GM12878 (cell line): ENCODE measurements around the gene C3orf70. TPM values are rescaled to one million over a fixed set of nuclear protein-coding genes. Genes with fewer than 3 reads are reported as not detected.

Experiments used
- ATAC-seq: fragments of 200-7000 bp; cut with Tn5 transposase; 3 replicates; pipeline ENCODE4 v1.9.1; 2020; ENCODE audit warnings: mild to moderate bottlenecking, moderate library complexity
- BruUV-seq: library from RNA; stranded (reverse); fragments of 400-500 nt; replicated peaks from 2 replicates; lab custom pipeline; 2021; lab: Mats Ljungman, UMichigan
- CTCF ChIA-PET: fragments of 300-600 bp; sonication (Branson Sonifier 250); formaldehyde crosslinking; extraction: SDS; loops from one replicate; lab custom pipeline; 2021; ENCODE audit warnings: inconsistent platforms; lab: Yijun Ruan, JAX
- POLR2A ChIA-PET: fragments of 350-600 bp; formaldehyde crosslinking; extraction: SDS; loops from one replicate; lab custom pipeline; 2021; ENCODE audit warnings: inconsistent platforms; lab: Charles Lee
- RAD21 ChIA-PET: fragments of 300-600 bp; sonication (Branson Sonifier 250); formaldehyde crosslinking; loops from one replicate; lab custom pipeline; 2023; ENCODE audit warnings: antibody characterized with exemption; ENCODE audit not compliant: unreplicated experiment; lab: Charles Lee
- SMC1A ChIA-PET: fragments of 300-600 bp; sonication (Branson Sonifier 250); formaldehyde crosslinking; loops from one replicate; lab custom pipeline; 2023; ENCODE audit not compliant: unreplicated experiment, uncharacterized antibody; lab: Charles Lee
- DNase-seq: peaks from one replicate; pipeline ENCODE4 v3.0.0-alpha.2; 2011; ENCODE audit warnings: low read depth, low spot score
- FAIRE-seq: peaks from 3 replicates; lab custom pipeline; 2011; peaks lifted over from hg19 to GRCh38; lab: Jason Lieb, UNC
- H2AFZ ChIP-seq: 2 replicates; pipeline ENCODE4 v1.6.0; 2011; ENCODE audit warnings: low read depth, low read length, control low read depth; ENCODE audit not compliant: control insufficient read depth
- H3K27ac ChIP-seq: 2 replicates; pipeline ENCODE4 v1.5.1; 2011; ENCODE audit warnings: control low read depth; ENCODE audit not compliant: control insufficient read depth, insufficient read depth
- H3K27me3 ChIP-seq, 2 experiments: replicated peaks in 1 of 2; 2 replicates each; pipeline versions ENCODE4 v1.6.0 to v1.6.1; 2011; ENCODE audit warnings: low read length in 1 of 2; ENCODE audit not compliant: control insufficient read depth in 2 of 2, insufficient read depth in 2 of 2
- H3K36me3 ChIP-seq, 2 experiments: 2 replicates each; pipeline ENCODE4 v1.5.1; 2011; ENCODE audit warnings: low read length in 1 of 2; ENCODE audit not compliant: control insufficient read depth in 2 of 2, insufficient read depth in 2 of 2
- H3K4me1 ChIP-seq: 2 replicates; pipeline ENCODE4 v1.6.1; 2011; ENCODE audit warnings: mild to moderate bottlenecking, low read length, moderate library complexity, mixed read lengths; ENCODE audit not compliant: control insufficient read depth, insufficient read depth
- H3K4me2 ChIP-seq: 2 replicates; pipeline ENCODE4 v1.6.0; 2011; ENCODE audit warnings: control low read depth; ENCODE audit not compliant: control insufficient read depth, insufficient read depth
- H3K4me3 ChIP-seq: fragments of 200-600 bp; sonication (generic); 2 replicates; pipeline ENCODE4 v1.5.1; 2016
- H3K79me2 ChIP-seq: 2 replicates; pipeline ENCODE4 v1.6.0; 2011; ENCODE audit warnings: low read length; ENCODE audit not compliant: control insufficient read depth, insufficient read depth
- H3K9ac ChIP-seq: 2 replicates; pipeline ENCODE4 v1.8.0; 2011; ENCODE audit warnings: low read length, control low read depth, mixed read lengths; ENCODE audit not compliant: control insufficient read depth, insufficient read depth
- H3K9me3 ChIP-seq: replicated peaks from 3 replicates; pipeline ENCODE4 v1.5.1; 2011; ENCODE audit warnings: mild to moderate bottlenecking, low read length; ENCODE audit not compliant: control insufficient read depth, insufficient read depth
- H4K20me1 ChIP-seq: 2 replicates; pipeline ENCODE4 v1.6.0; 2011; ENCODE audit not compliant: control insufficient read depth, insufficient read depth
- ASH2L ChIP-seq: fragments of 300-600, 200-600 bp; sonication (generic); IDR thresholded peaks from 2 replicates; pipeline ENCODE4 v1.6.1; 2017; ENCODE audit warnings: low read depth, mild to moderate bottlenecking, borderline replicate concordance
- ATF7 ChIP-seq: fragments of 450-650 bp; IDR thresholded peaks from 2 replicates; pipeline ENCODE4 v1.6.1; 2016; ENCODE audit warnings: low read depth, mild to moderate bottlenecking
- CBFB ChIP-seq: IDR thresholded peaks from 2 replicates; pipeline ENCODE4 v1.6.1; 2016; ENCODE audit warnings: antibody characterized with exemption, low read depth
- CBX5 ChIP-seq: sonication (generic); IDR thresholded peaks from 2 replicates; pipeline ENCODE4 v1.6.1; 2016; ENCODE audit warnings: low read depth, moderate library complexity, mild to moderate bottlenecking, inconsistent platforms
- CHD4 ChIP-seq: fragments of 200-600 bp; sonication (generic); IDR thresholded peaks from 2 replicates; pipeline ENCODE4 v1.6.1; 2016; ENCODE audit warnings: mild to moderate bottlenecking
- CREB1 ChIP-seq: IDR thresholded peaks from 2 replicates; pipeline ENCODE4 v1.6.1; 2012; ENCODE audit warnings: low read depth, mild to moderate bottlenecking, inconsistent platforms
- CREM ChIP-seq: IDR thresholded peaks from 2 replicates; pipeline ENCODE4 v1.6.1; 2014; ENCODE audit warnings: antibody characterized with exemption, low read depth
- GATAD2B ChIP-seq: fragments of 450-650 bp; conservative IDR thresholded peaks from 2 replicates; pipeline ENCODE4 v1.6.1; 2017; ENCODE audit warnings: low read depth, mild to moderate bottlenecking, moderate library complexity
- HDAC2 ChIP-seq: fragments of 200-600 bp; sonication (generic); IDR thresholded peaks from 2 replicates; pipeline ENCODE4 v1.6.1; 2017
- MYC ChIP-seq: IDR thresholded peaks from 2 replicates; pipeline ENCODE4 v1.6.1; 2011; ENCODE audit warnings: mild to moderate bottlenecking, low read length, moderate library complexity, inconsistent platforms; ENCODE audit not compliant: insufficient read depth, insufficient replicate concordance, insufficient read length, severe bottlenecking
- NFYA ChIP-seq: IDR thresholded peaks from 2 replicates; pipeline ENCODE4 v1.6.1; 2011; ENCODE audit warnings: low read depth, mild to moderate bottlenecking, low read length, improper control_type of control experiment, borderline replicate concordance
- PAX8 ChIP-seq: fragments of 450-650 bp; IDR thresholded peaks from 2 replicates; pipeline ENCODE4 v1.6.1; 2017; ENCODE audit warnings: mild to moderate bottlenecking, moderate library complexity
- SIN3A ChIP-seq: IDR thresholded peaks from 2 replicates; pipeline ENCODE4 v1.6.1; 2012; ENCODE audit warnings: low read depth, low read length, improper control_type of control experiment
- SP1 ChIP-seq: IDR thresholded peaks from one replicate; pipeline ENCODE4 v1.6.1; 2011; ENCODE audit warnings: low read depth, low read length
- WRNIP1 ChIP-seq: IDR thresholded peaks from 2 replicates; pipeline ENCODE4 v1.6.1; 2011; ENCODE audit warnings: low read depth, low read length, improper control_type of control experiment, borderline replicate concordance
- YBX1 ChIP-seq: fragments of 450-650 bp; IDR thresholded peaks from 2 replicates; pipeline ENCODE4 v1.6.1; 2016; ENCODE audit warnings: antibody characterized with exemption
- WGBS: methylation state at CpG from one replicate; pipeline ENCODE4 v1.1.6; 2016; ENCODE audit warnings: low lambda C conversion rate; ENCODE audit not compliant: insufficient replicate concordance, insufficient coverage; ENCODE audit errors: missing lambda C conversion rate; 5-methylcytosine and 5-hydroxymethylcytosine counted together
- in situ Hi-C: fragments of 300-500 bp; cut with MboI; formaldehyde crosslinking; loops from 9 replicates; pipeline ENCODE4 v1.14.3; 2018; ENCODE audit warnings: mixed read lengths
- intact Hi-C: fragments of 100-400 bp; cut with micrococcal nuclease; formaldehyde crosslinking; loops from one replicate; pipeline ENCODE4 v1.14.2; 2022; ENCODE audit not compliant: unreplicated experiment
- polyA plus RNA-seq, 11 experiments: library from polyadenylated mRNA; depleted of rRNA in 4 of 11; unstranded in 6 of 11; stranded (reverse) in 5 of 11; fragments of >200 nt; fragmentation: Nextera tagmentation in 4 of 11; fragmentation: Illumina TruSeq in 1 of 11; extraction: Ambion mirVana in 4 of 11; extraction: Trizol in 1 of 11; gene quantifications; 1 replicate in 1 of 11; 2 replicates in 10 of 11; pipeline versions ENCODE4 v1.2.1 to v1.2.3, GENCODE V29; 2011 to 2016; ENCODE audit warnings: inconsistent platforms in 2 of 11, missing spikeins in 2 of 11, low read depth in 1 of 11
- total RNA-seq, 4 experiments: library from RNA; depleted of rRNA in 3 of 4; stranded (reverse); fragments of >200 nt in 3 of 4; fragmentation: Illumina TruSeq in 1 of 4; extraction: Trizol in 1 of 4; gene quantifications; 2 replicates each; pipeline versions ENCODE4 v1.2.1 to v1.2.3, GENCODE V29; 2013 to 2021
- TF ChIP-seq, protein P1 (sequence below): IDR thresholded peaks from 2 replicates; pipeline ENCODE4 v1.6.1; 2012; ENCODE audit warnings: low read depth, low read length, improper control_type of control experiment
- TF ChIP-seq, protein P2 (sequence below), 3 experiments: IDR thresholded peaks in 2 of 3; conservative IDR thresholded peaks in 1 of 3; 2 replicates each; pipeline ENCODE4 v1.5.1; 2011; ENCODE audit warnings: low read depth in 3 of 3, low read length in 3 of 3, mild to moderate bottlenecking in 3 of 3, control low read depth in 2 of 3, moderate library complexity in 2 of 3, inconsistent platforms in 1 of 3, mixed read lengths in 1 of 3; ENCODE audit not compliant: control insufficient read depth in 2 of 3, insufficient read depth in 1 of 3; ENCODE audit errors: extremely low read depth in 1 of 3

C3orf70 gene
- total and polyA plus RNA-seq, 10 of the 15 experiments (the other 5 are each of a cell fraction or from before 2014, with no cell fraction given) = 0.03 to 0.04 TPM; not detected in 8

DNA sequence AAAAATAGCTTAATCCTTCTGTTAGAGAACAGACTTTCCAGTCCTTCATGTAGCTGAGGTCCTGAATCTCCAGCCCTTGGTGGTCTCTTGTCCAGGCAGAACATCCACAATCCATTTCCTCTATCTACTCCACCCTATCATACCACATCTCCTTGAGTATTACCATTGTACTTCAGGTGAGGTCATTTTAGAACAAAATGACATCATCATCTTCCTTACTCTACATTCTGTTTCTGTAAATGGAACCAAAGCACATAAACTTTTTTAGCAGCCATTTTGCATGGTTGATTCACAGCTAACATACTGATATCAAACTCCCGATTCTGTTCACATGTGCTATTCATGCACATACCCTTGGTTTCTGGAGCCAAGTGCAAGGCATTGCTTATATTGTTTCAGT, 112.4 kb downstream of the C3orf70 start:
- Histone ChIP-seq H3K4me2 (no peak overlapping the region), H3K36me3 (no peaks in the 10 kb centered on the region), H3K27me3 (no peaks in the 10 kb centered on the region), H3K9me3 (no peaks in the 10 kb centered on the region; the same call in 2 of the 3 replicates), H3K9ac (no peak overlapping the region), H3K4me1 (no peaks in the 10 kb centered on the region), H3K27ac (no peak overlapping the region), H2AFZ (no peak overlapping the region), H4K20me1 (no peaks in the 10 kb centered on the region), H3K4me3 (no peak overlapping the region), H3K79me2 (no peaks in the 10 kb centered on the region)
- in situ Hi-C loops (no loop called here), intact Hi-C loops (no loop called here)
- RAD21 ChIA-PET = no interaction called here
- ATAC-seq (no peak), FAIRE-seq (no peak), DNase-seq (no peak)
- CTCF ChIA-PET = no interaction called here
- no TSS peak for BruUV-seq
- POLR2A ChIA-PET = no interaction called here
- 100% methylated on average over 1 of the region's 1 CpG for WGBS
- SMC1A ChIA-PET = no interaction called here
- TF ChIP-seq, protein P1, sequence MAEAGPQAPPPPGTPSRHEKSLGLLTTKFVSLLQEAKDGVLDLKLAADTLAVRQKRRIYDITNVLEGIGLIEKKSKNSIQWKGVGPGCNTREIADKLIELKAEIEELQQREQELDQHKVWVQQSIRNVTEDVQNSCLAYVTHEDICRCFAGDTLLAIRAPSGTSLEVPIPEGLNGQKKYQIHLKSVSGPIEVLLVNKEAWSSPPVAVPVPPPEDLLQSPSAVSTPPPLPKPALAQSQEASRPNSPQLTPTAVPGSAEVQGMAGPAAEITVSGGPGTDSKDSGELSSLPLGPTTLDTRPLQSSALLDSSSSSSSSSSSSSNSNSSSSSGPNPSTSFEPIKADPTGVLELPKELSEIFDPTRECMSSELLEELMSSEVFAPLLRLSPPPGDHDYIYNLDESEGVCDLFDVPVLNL = no peak
- TF ChIP-seq ATF7 = peak; percentile 50

DNA sequence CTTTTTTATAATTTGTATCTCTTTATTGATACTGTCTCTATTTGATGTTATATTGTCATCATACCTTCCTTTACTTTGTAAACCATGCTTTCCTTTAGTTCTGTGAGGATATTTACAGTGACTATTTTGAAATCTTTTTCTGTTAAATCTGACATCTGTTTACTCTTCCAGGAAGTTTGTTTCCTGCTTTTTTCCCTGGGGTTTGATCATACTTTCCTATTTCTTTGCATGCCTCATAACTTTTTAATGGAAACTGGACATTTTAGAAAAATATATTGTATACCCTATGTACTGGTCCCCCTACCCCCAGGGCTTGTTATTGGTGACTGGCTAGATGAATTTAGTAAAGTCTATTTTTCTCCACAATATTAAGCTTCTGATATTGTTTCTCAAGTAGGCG, 115.1 kb downstream of the C3orf70 start:
- ChIA-PET SMC1A (no interaction called here), RAD21 (no interaction called here), POLR2A (no interaction called here), CTCF (interaction anchor here (0.8 to 1.2 kb wide), 2 partner anchors 41 to 71 kb away, joined by 3 read pairs; no protein-coding TSS in a partner anchor)
- H3K36me3 ChIP-seq = no peaks in the 10 kb centered on the region
- no peak overlapping the region for H3K27ac ChIP-seq
- H3K9me3 ChIP-seq = no peaks in the 10 kb centered on the region; the same call in 2 of the 3 replicates
- H3K79me2 ChIP-seq = no peaks in the 10 kb centered on the region
- no peak overlapping the region for H3K9ac ChIP-seq
- H3K4me1 ChIP-seq = no peaks in the 10 kb centered on the region
- no TSS peak for BruUV-seq
- no peak for ATAC-seq
- 95% methylated on average over 1 of the region's 1 CpG for WGBS
- intact Hi-C loops (no loop called here), in situ Hi-C loops (no loop called here)
- no peak overlapping the region for H3K4me3 ChIP-seq
- FAIRE-seq = no peak
- TF ChIP-seq ASH2L = no peak
- TF ChIP-seq NFYA = no peak
- no peak for TF ChIP-seq SP1
- no peak for TF ChIP-seq CHD4
- TF ChIP-seq GATAD2B = no peak
- TF ChIP-seq MYC = no peak
- no peak for TF ChIP-seq WRNIP1
- TF ChIP-seq CBFB = no peak
- no peak for TF ChIP-seq HDAC2
- TF ChIP-seq, protein P2, sequence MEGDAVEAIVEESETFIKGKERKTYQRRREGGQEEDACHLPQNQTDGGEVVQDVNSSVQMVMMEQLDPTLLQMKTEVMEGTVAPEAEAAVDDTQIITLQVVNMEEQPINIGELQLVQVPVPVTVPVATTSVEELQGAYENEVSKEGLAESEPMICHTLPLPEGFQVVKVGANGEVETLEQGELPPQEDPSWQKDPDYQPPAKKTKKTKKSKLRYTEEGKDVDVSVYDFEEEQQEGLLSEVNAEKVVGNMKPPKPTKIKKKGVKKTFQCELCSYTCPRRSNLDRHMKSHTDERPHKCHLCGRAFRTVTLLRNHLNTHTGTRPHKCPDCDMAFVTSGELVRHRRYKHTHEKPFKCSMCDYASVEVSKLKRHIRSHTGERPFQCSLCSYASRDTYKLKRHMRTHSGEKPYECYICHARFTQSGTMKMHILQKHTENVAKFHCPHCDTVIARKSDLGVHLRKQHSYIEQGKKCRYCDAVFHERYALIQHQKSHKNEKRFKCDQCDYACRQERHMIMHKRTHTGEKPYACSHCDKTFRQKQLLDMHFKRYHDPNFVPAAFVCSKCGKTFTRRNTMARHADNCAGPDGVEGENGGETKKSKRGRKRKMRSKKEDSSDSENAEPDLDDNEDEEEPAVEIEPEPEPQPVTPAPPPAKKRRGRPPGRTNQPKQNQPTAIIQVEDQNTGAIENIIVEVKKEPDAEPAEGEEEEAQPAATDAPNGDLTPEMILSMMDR (IDR thresholded peaks at IDR 0.05 in 2 of 3, conservative IDR thresholded peaks at IDR 0.05 in 1 of 3; ENCODE audit: control insufficient read depth in 2 of 3, extremely low read depth in 1 of 3, insufficient read depth in 1 of 3, low read depth in 3 of 3, low read length in 3 of 3) = no peak
- TF ChIP-seq SIN3A = no peak
- no peak for TF ChIP-seq PAX8
- TF ChIP-seq CBX5 = no peak
- no peak for TF ChIP-seq YBX1
- no peak for TF ChIP-seq CREM
- no peak for TF ChIP-seq CREB1
- no peak overlapping the region for H2AFZ ChIP-seq
- H3K4me2 ChIP-seq = no peak overlapping the region
- no peaks in the 10 kb centered on the region for H3K27me3 ChIP-seq
- DNase-seq = no peak
- H4K20me1 ChIP-seq = no peaks in the 10 kb centered on the region
